VCaP (cell line): Measurements from ENCODE around the gene NR3C1.

Source experiments
- H3K27ac ChIP-seq: fragments of 450-650 bp; 2 replicates; pipeline ENCODE4 v1.5.1; 2017
- CTCF ChIP-seq: fragments of 450-650 bp; conservative IDR thresholded peaks from 2 replicates; pipeline ENCODE4 v1.5.1; 2017; ENCODE audit warnings: mild to moderate bottlenecking, moderate library complexity

Gene NR3C1

GRCh38 chr5:143259254-143259605, 144.3 kb downstream of the NR3C1 start:
- no peak for TF ChIP-seq CTCF
- H3K27ac ChIP-seq, result no peak overlapping the region

- H3K27ac ChIP-seq, result no peak overlapping the region
- TF ChIP-seq CTCF, result no peak
These were observed 144.8 kb downstream of the NR3C1 start for GRCh38 chr5:143258559-143259253.

- no peak for TF ChIP-seq CTCF
- H3K27ac ChIP-seq, result no peak overlapping the region
These were observed 148.7 kb downstream of the NR3C1 start for GRCh38 chr5:143254819-143255218.

GRCh38 chr5:143251946-143252345, 151.5 kb downstream of the NR3C1 start:
- no peak for TF ChIP-seq CTCF
- H3K27ac ChIP-seq, result no peak overlapping the region

GRCh38 chr5:143251190-143251589, 152.3 kb downstream of the NR3C1 start:
- H3K27ac ChIP-seq, result no peak overlapping the region
- TF ChIP-seq CTCF, result no peak

GRCh38 chr5:143249851-143250250, 153.6 kb downstream of the NR3C1 start:
- H3K27ac ChIP-seq, result no peak overlapping the region
- no peak for TF ChIP-seq CTCF

GRCh38 chr5:143248822-143249579, 154.5 kb downstream of the NR3C1 start:
- no peak for TF ChIP-seq CTCF
- no peak overlapping the region for H3K27ac ChIP-seq
